Astrocyte of the spinal cord (primary cell): ENCODE measurements around the gene ELF2.

Source experiments
- DNase-seq: peaks from one replicate; pipeline ENCODE4 v3.0.0; 2011; ENCODE audit warnings: low read depth, low spot score
- H3K4me3 ChIP-seq: 2 replicates; pipeline ENCODE4 v1.5.1; 2011; ENCODE audit warnings: low read depth, mild to moderate bottlenecking, low read length, moderate library complexity
- CTCF ChIP-seq: IDR thresholded peaks from 2 replicates; pipeline ENCODE4 v1.5.1; 2012; ENCODE audit warnings: low read depth, mild to moderate bottlenecking, low read length, inconsistent platforms
- in situ Hi-C: cut with HindIII; loops from 2 replicates; pipeline ENCODE4 v1.10.0; 2017; ENCODE audit warnings: low sequenced_read_pairs

ELF2 gene

GRCh38 chr4:139212900-139213299 is 35.9 kb upstream of the ELF2 start:
- TF ChIP-seq CTCF: no peak
- DNase-seq: no peak
- no peak overlapping the region for H3K4me3 ChIP-seq
- in situ Hi-C loops: no loop called here

GRCh38 chr4:139210486-139210885 is 33.5 kb upstream of the ELF2 start:
- in situ Hi-C loops: no loop called here
- no peak for DNase-seq
- no peak for TF ChIP-seq CTCF

GRCh38 chr4:139209470-139210063 is 32.5 kb upstream of the ELF2 start:
- no peak overlapping the region for H3K4me3 ChIP-seq
- TF ChIP-seq CTCF: no peak
- no peak for DNase-seq
- in situ Hi-C loops: no loop called here

More at GRCh38 chr4:139210486-139210885, 33.5 kb upstream of the ELF2 start:
- H3K4me3 ChIP-seq: no peak overlapping the region

GRCh38 chr4:139208404-139208945 is 31.5 kb upstream of the ELF2 start:
- TF ChIP-seq CTCF: no peak
- DNase-seq: peak; percentile 61
- in situ Hi-C loops: no loop called here
- no peak overlapping the region for H3K4me3 ChIP-seq

GRCh38 chr4:139207873-139208403 is 30.9 kb upstream of the ELF2 start:
- no peak for DNase-seq
- no peak for TF ChIP-seq CTCF
- in situ Hi-C loops: no loop called here
- no peak overlapping the region for H3K4me3 ChIP-seq

- no peak for DNase-seq
- no peak overlapping the region for H3K4me3 ChIP-seq
- in situ Hi-C loops: no loop called here
- no peak for TF ChIP-seq CTCF
Observed at GRCh38 chr4:139207247-139207646, 30.2 kb upstream of the ELF2 start.
